Glutamatergic neuron (in vitro differentiated cells): ENCODE measurements around the gene CHD6. TPM values are rescaled to one million over a fixed set of nuclear protein-coding genes. Genes with fewer than 3 reads are reported as not detected.

Experiments
- DNase-seq: peaks from one replicate; pipeline ENCODE4 v3.0.0; 2022
- H3K27ac Mint-ChIP-seq: one replicate; pipeline ENCODE4 v1.8.0; 2020; ENCODE audit warnings: mild to moderate bottlenecking, mixed read lengths, inconsistent platforms; ENCODE audit not compliant: unreplicated experiment
- H3K27me3 Mint-ChIP-seq: one replicate; pipeline ENCODE4 v1.8.0; 2020; ENCODE audit warnings: mild to moderate bottlenecking, moderate library complexity, mixed read lengths, inconsistent platforms; ENCODE audit not compliant: unreplicated experiment
- H3K36me3 Mint-ChIP-seq: one replicate; pipeline ENCODE4 v1.8.0; 2020; ENCODE audit warnings: mild to moderate bottlenecking, mixed read lengths, inconsistent platforms; ENCODE audit not compliant: unreplicated experiment
- H3K4me1 Mint-ChIP-seq: one replicate; pipeline ENCODE4 v1.8.0; 2020; ENCODE audit warnings: mild to moderate bottlenecking, low read depth, mixed read lengths, inconsistent platforms; ENCODE audit not compliant: unreplicated experiment
- H3K4me3 Mint-ChIP-seq: one replicate; pipeline ENCODE4 v1.8.0; 2020; ENCODE audit warnings: mild to moderate bottlenecking, mixed read lengths, inconsistent platforms; ENCODE audit not compliant: unreplicated experiment
- H3K9me3 Mint-ChIP-seq: one replicate; pipeline ENCODE4 v1.8.0; 2020; ENCODE audit warnings: mild to moderate bottlenecking, moderate library complexity, mixed read lengths, inconsistent platforms; ENCODE audit not compliant: unreplicated experiment
- CTCF ChIP-seq: fragments of 200-600 bp; sonication (generic); IDR thresholded peaks from one replicate; pipeline ENCODE4 v1.5.0; 2021; ENCODE audit not compliant: partially characterized antibody, unreplicated experiment
- total RNA-seq: library from RNA; stranded (reverse); fragmentation: NEBNext Ultra II Directional; extraction: Animal tissue kit (Norgen Biotek cat#: 25700); gene quantifications from one replicate; pipeline ENCODE4 v1.2.1, GENCODE V29; 2021; ENCODE audit not compliant: unreplicated experiment

CHD6 gene
- total RNA-seq, 1 donor from 2014 or later = 85.6 TPM

GRCh38 chr20:41617059-41617901 is 897 bp downstream of the CHD6 start:
- Mint-ChIP-seq H3K4me1 (peaks cover 26% of the 10 kb centered on the region), H3K9me3 (peaks cover 4% of the 10 kb centered on the region), H3K4me3 (peak overlapping the region; percentile 92), H3K27me3 (no peaks in the 10 kb centered on the region), H3K36me3 (no peaks in the 10 kb centered on the region), H3K27ac (peak overlapping the region; percentile 88)
- no peak for TF ChIP-seq CTCF
- peak; percentile 43 for DNase-seq

GRCh38 chr20:41616228-41616627 is 1.9 kb downstream of the CHD6 start:
- Mint-ChIP-seq H3K27ac (no peak overlapping the region), H3K27me3 (no peaks in the 10 kb centered on the region), H3K9me3 (peaks cover 4% of the 10 kb centered on the region), H3K4me3 (peak overlapping the region; percentile 92), H3K4me1 (peaks cover 26% of the 10 kb centered on the region), H3K36me3 (no peaks in the 10 kb centered on the region)
- TF ChIP-seq CTCF = no peak
- DNase-seq = no peak

GRCh38 chr20:41615676-41616075 is 2.5 kb downstream of the CHD6 start:
- no peaks in the 10 kb centered on the region for H3K27me3 Mint-ChIP-seq
- H3K36me3 Mint-ChIP-seq = no peaks in the 10 kb centered on the region
- H3K4me1 Mint-ChIP-seq = peaks cover 26% of the 10 kb centered on the region
- H3K27ac Mint-ChIP-seq = no peak overlapping the region
- no peak overlapping the region for H3K4me3 Mint-ChIP-seq
- H3K9me3 Mint-ChIP-seq = peaks cover 4% of the 10 kb centered on the region
- TF ChIP-seq CTCF = no peak
- no peak for DNase-seq

- no peak for TF ChIP-seq CTCF
- peaks cover 4% of the 10 kb centered on the region for H3K9me3 Mint-ChIP-seq
- no peak for DNase-seq
- H3K4me3 Mint-ChIP-seq = no peak overlapping the region
- H3K27me3 Mint-ChIP-seq = no peaks in the 10 kb centered on the region
- no peak overlapping the region for H3K27ac Mint-ChIP-seq
- H3K36me3 Mint-ChIP-seq = no peaks in the 10 kb centered on the region
- peaks cover 26% of the 10 kb centered on the region for H3K4me1 Mint-ChIP-seq
Observed at GRCh38 chr20:41615110-41615509, 3.1 kb downstream of the CHD6 start.

- peaks cover 2% of the 10 kb centered on the region for H3K9me3 Mint-ChIP-seq
- peaks cover 23% of the 10 kb centered on the region for H3K4me1 Mint-ChIP-seq
- peak overlapping the region; percentile 36 for H3K4me3 Mint-ChIP-seq
- no peaks in the 10 kb centered on the region for H3K36me3 Mint-ChIP-seq
- no peak for TF ChIP-seq CTCF
- H3K27me3 Mint-ChIP-seq = no peaks in the 10 kb centered on the region
- peak overlapping the region; percentile 25 for H3K27ac Mint-ChIP-seq
- DNase-seq = no peak
Observed at GRCh38 chr20:41613321-41613720, 4.9 kb downstream of the CHD6 start.
